HEK293 (cell line): ENCODE data around the gene NANOS3.

Experiments
- CTCF ChIA-PET: fragments of 350-600 bp; formaldehyde crosslinking; extraction: SDS; loops from one replicate; lab custom pipeline; 2021; ENCODE audit warnings: antibody characterized with exemption; lab: Yijun Ruan, JAX
- POLR2A ChIA-PET: fragments of 300-600 bp; formaldehyde crosslinking; extraction: SDS; loops from one replicate; lab custom pipeline; 2020; ENCODE audit warnings: antibody characterized with exemption, inconsistent platforms; lab: Yijun Ruan, JAX
- H3K27ac ChIP-seq: fragments of 200-500 bp; sonication (Bioruptor generic); 2 replicates; pipeline ENCODE4 v1.5.1; 2014; ENCODE audit warnings: low read depth, low read length, control low read depth, inconsistent platforms; ENCODE audit errors: extremely low read depth
- H3K36me3 ChIP-seq, 2 experiments: fragments of 200-500 bp in 1 of 2; sonication (Bioruptor generic) in 1 of 2; 1 replicate in 1 of 2; 2 replicates in 1 of 2; pipeline ENCODE4 v1.5.1; 2014 to 2017; ENCODE audit warnings: inconsistent platforms in 2 of 2, low read length in 2 of 2; ENCODE audit not compliant: control insufficient read depth in 2 of 2, insufficient read depth in 1 of 2
- H3K4me1 ChIP-seq: fragments of 200-500 bp; sonication (Bioruptor generic); 2 replicates; pipeline ENCODE4 v1.5.1; 2014; ENCODE audit warnings: mild to moderate bottlenecking, low read length, inconsistent platforms; ENCODE audit not compliant: control insufficient read depth, insufficient read depth
- H3K4me3 ChIP-seq: 2 replicates; pipeline ENCODE4 v1.5.1; 2011; ENCODE audit warnings: low read depth, mild to moderate bottlenecking, control low read depth, low read length, moderate library complexity
- H3K9me3 ChIP-seq: fragments of 200-500 bp; sonication (Bioruptor generic); 2 replicates; pipeline ENCODE4 v1.5.1; 2014; ENCODE audit warnings: low read depth, low read length, inconsistent platforms; ENCODE audit not compliant: control insufficient read depth, insufficient read depth
- CTCF ChIP-seq: fragments of 450-650 bp; formaldehyde crosslinking; IDR thresholded peaks from 2 replicates; pipeline ENCODE4 v1.5.1; 2016; ENCODE audit warnings: missing biosample characterization, missing genetic modification characterization
- IKZF3 ChIP-seq: fragments of 450-650 bp; IDR thresholded peaks from 2 replicates; pipeline ENCODE4 v1.5.0; 2018; ENCODE audit warnings: missing biosample characterization, mild to moderate bottlenecking, missing genetic modification characterization, moderate library complexity
- KLF10 ChIP-seq: fragments of 450-650 bp; IDR thresholded peaks from 2 replicates; pipeline ENCODE4 v1.5.1; 2018; ENCODE audit warnings: missing biosample characterization, mild to moderate bottlenecking, missing genetic modification characterization
- KLF8 ChIP-seq: fragments of 450-650 bp; formaldehyde crosslinking; IDR thresholded peaks from 2 replicates; pipeline ENCODE4 v1.5.1; 2016; ENCODE audit warnings: missing biosample characterization, missing genetic modification characterization
- KLF9 ChIP-seq: fragments of 450-650 bp; formaldehyde crosslinking; IDR thresholded peaks from 2 replicates; pipeline ENCODE4 v1.5.1; 2016; ENCODE audit warnings: missing biosample characterization, missing genetic modification characterization, low read depth
- PATZ1 ChIP-seq: fragments of 450-650 bp; formaldehyde crosslinking; IDR thresholded peaks from 2 replicates; pipeline ENCODE4 v1.5.1; 2016; ENCODE audit warnings: missing biosample characterization, missing genetic modification characterization
- PRDM1 ChIP-seq: fragments of 450-650 bp; formaldehyde crosslinking; IDR thresholded peaks from 2 replicates; pipeline ENCODE4; 2016; ENCODE audit warnings: missing biosample characterization, missing genetic modification characterization
- TRIM28 ChIP-seq: IDR thresholded peaks from 2 replicates; pipeline ENCODE4 v1.6.1; 2011; ENCODE audit warnings: low read length, control low read depth, borderline replicate concordance
- ZBTB1 ChIP-seq: fragments of 450-650 bp; formaldehyde crosslinking; IDR thresholded peaks from 2 replicates; pipeline ENCODE4 v1.5.1; 2016; ENCODE audit warnings: missing biosample characterization, missing genetic modification characterization
- ZBTB17 ChIP-seq: fragments of 450-650 bp; formaldehyde crosslinking; IDR thresholded peaks from 2 replicates; pipeline ENCODE4 v1.5.1; 2016; ENCODE audit warnings: missing biosample characterization, missing genetic modification characterization
- ZBTB26 ChIP-seq: fragments of 450-650 bp; formaldehyde crosslinking; optimal IDR thresholded peaks from 2 replicates; pipeline ENCODE3; 2016; ENCODE audit warnings: missing biosample characterization, mild to moderate bottlenecking, missing genetic modification characterization
- ZBTB8A ChIP-seq: fragments of 450-650 bp; formaldehyde crosslinking; IDR thresholded peaks from 2 replicates; pipeline ENCODE4 v1.5.1; 2016; ENCODE audit warnings: missing biosample characterization, missing genetic modification characterization
- ZFHX2 ChIP-seq: fragments of 450-650 bp; formaldehyde crosslinking; conservative IDR thresholded peaks from 2 replicates; pipeline ENCODE4 v1.5.1; 2016; ENCODE audit warnings: missing biosample characterization, missing genetic modification characterization
- ZIC2 ChIP-seq: fragments of 450-650 bp; formaldehyde crosslinking; IDR thresholded peaks from 2 replicates; pipeline ENCODE4 v1.5.1; 2016; ENCODE audit warnings: missing biosample characterization, missing genetic modification characterization
- ZNF138 ChIP-seq: fragments of 450-650 bp; formaldehyde crosslinking; IDR thresholded peaks from 2 replicates; pipeline ENCODE4 v1.5.1; 2016; ENCODE audit warnings: missing biosample characterization, missing genetic modification characterization, borderline replicate concordance
- ZNF184 ChIP-seq: fragments of 450-650 bp; IDR thresholded peaks from 2 replicates; pipeline ENCODE4 v1.5.1; 2018; ENCODE audit warnings: missing biosample characterization, mild to moderate bottlenecking, missing genetic modification characterization
- ZNF19 ChIP-seq: fragments of 450-650 bp; formaldehyde crosslinking; IDR thresholded peaks from 2 replicates; pipeline ENCODE4; 2016; ENCODE audit warnings: missing biosample characterization, missing genetic modification characterization, low read depth
- ZNF398 ChIP-seq: fragments of 450-650 bp; formaldehyde crosslinking; IDR thresholded peaks from 2 replicates; pipeline ENCODE4 v1.5.1; 2017; ENCODE audit warnings: missing biosample characterization, missing genetic modification characterization
- ZNF423 ChIP-seq: fragments of 450-650 bp; formaldehyde crosslinking; IDR thresholded peaks from 2 replicates; pipeline ENCODE4 v1.5.1; 2016; ENCODE audit warnings: missing biosample characterization, missing genetic modification characterization
- ZNF513 ChIP-seq: fragments of 450-650 bp; IDR thresholded peaks from 2 replicates; pipeline ENCODE4 v1.5.1; 2018; ENCODE audit warnings: missing biosample characterization, missing genetic modification characterization
- ZNF558 ChIP-seq: fragments of 450-650 bp; formaldehyde crosslinking; IDR thresholded peaks from 2 replicates; pipeline ENCODE4 v1.5.1; 2016; ENCODE audit warnings: missing biosample characterization, missing genetic modification characterization
- ZNF561 ChIP-seq: fragments of 450-650 bp; IDR thresholded peaks from 2 replicates; pipeline ENCODE4 v1.5.1; 2018; ENCODE audit warnings: missing biosample characterization, missing genetic modification characterization, borderline replicate concordance
- ZNF624 ChIP-seq: fragments of 450-650 bp; formaldehyde crosslinking; IDR thresholded peaks from 2 replicates; pipeline ENCODE4 v1.5.1; 2017; ENCODE audit warnings: missing biosample characterization, missing genetic modification characterization
- ZNF76 ChIP-seq: fragments of 450-650 bp; formaldehyde crosslinking; IDR thresholded peaks from 2 replicates; pipeline ENCODE4; 2016; ENCODE audit warnings: low read depth, missing biosample characterization, missing genetic modification characterization, borderline replicate concordance
- ZNF843 ChIP-seq: fragments of 450-650 bp; formaldehyde crosslinking; IDR thresholded peaks from 2 replicates; pipeline ENCODE4 v1.5.1; 2016; ENCODE audit warnings: missing biosample characterization, missing genetic modification characterization
- TF ChIP-seq, protein P1 (sequence below): fragments of 450-650 bp; formaldehyde crosslinking; IDR thresholded peaks from 2 replicates; pipeline ENCODE4 v1.5.1; 2016; ENCODE audit warnings: missing biosample characterization, missing genetic modification characterization

Gene NANOS3

GRCh38 chr19:13842291-13843103, 34.4 kb upstream of the NANOS3 start:
- H3K4me1 ChIP-seq: peaks cover 24% of the 10 kb centered on the region
- peak; percentile 73; the same call in 1 of the 2 replicates for TF ChIP-seq KLF10 (tag by site-specific recombination)
- TF ChIP-seq CTCF (tag by site-specific recombination): 0 out of 2 replicates have a peak, but pooled peaks have one; percentile 29
- TF ChIP-seq ZNF624 (tag by site-specific recombination): no peak
- TF ChIP-seq, protein P1, sequence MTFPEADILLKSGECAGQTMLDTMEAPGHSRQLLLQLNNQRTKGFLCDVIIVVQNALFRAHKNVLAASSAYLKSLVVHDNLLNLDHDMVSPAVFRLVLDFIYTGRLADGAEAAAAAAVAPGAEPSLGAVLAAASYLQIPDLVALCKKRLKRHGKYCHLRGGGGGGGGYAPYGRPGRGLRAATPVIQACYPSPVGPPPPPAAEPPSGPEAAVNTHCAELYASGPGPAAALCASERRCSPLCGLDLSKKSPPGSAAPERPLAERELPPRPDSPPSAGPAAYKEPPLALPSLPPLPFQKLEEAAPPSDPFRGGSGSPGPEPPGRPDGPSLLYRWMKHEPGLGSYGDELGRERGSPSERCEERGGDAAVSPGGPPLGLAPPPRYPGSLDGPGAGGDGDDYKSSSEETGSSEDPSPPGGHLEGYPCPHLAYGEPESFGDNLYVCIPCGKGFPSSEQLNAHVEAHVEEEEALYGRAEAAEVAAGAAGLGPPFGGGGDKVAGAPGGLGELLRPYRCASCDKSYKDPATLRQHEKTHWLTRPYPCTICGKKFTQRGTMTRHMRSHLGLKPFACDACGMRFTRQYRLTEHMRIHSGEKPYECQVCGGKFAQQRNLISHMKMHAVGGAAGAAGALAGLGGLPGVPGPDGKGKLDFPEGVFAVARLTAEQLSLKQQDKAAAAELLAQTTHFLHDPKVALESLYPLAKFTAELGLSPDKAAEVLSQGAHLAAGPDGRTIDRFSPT (tag by site-specific recombination): no peak
- peak; percentile 22; the same call in 1 of the 2 replicates for TF ChIP-seq ZNF398
- no peak for TF ChIP-seq ZNF843 (tag by site-specific recombination)
- TF ChIP-seq KLF8 (tag by site-specific recombination): 0 out of 2 replicates have a peak, but pooled peaks have one; percentile 49
- peak; percentile 72; the same call in 1 of the 2 replicates for TF ChIP-seq ZNF76
- no peak for TF ChIP-seq ZNF138 (tag by site-specific recombination)
- peak; percentile 81 for TF ChIP-seq PATZ1 (tag by site-specific recombination)
- TF ChIP-seq ZBTB17 (tag by site-specific recombination): no peak
- TF ChIP-seq ZNF513 (tag by site-specific recombination): 0 out of 2 replicates have a peak, but pooled peaks have one; percentile 16
- TF ChIP-seq ZNF184: 0 out of 2 replicates have a peak, but pooled peaks have one; percentile 41
- peak; percentile 49; the same call in 1 of the 2 replicates for TF ChIP-seq IKZF3
- peak; percentile 31; the same call in 1 of the 2 replicates for TF ChIP-seq ZFHX2 (tag by site-specific recombination)
- no peak for TF ChIP-seq ZNF558
- TF ChIP-seq ZBTB1: no peak
- TF ChIP-seq ZNF423 (tag by site-specific recombination): 0 out of 2 replicates have a peak, but pooled peaks have one; percentile 62
- peak; percentile 49; the same call in 1 of the 2 replicates for TF ChIP-seq ZNF561
- TF ChIP-seq TRIM28: no peak
- peak; percentile 59; the same call in 1 of the 2 replicates for TF ChIP-seq KLF9 (tag by site-specific recombination)
- TF ChIP-seq ZBTB26 (tag by site-specific recombination): peak; percentile 43
- peak; percentile 78 for TF ChIP-seq ZBTB8A (tag by site-specific recombination)
- no peak for TF ChIP-seq PRDM1 (tag by site-specific recombination)
- TF ChIP-seq ZNF19 (tag by site-specific recombination): no peak
- peak; percentile 53 for TF ChIP-seq ZIC2

More at GRCh38 chr19:13842291-13843103, 34.4 kb upstream of the NANOS3 start:
- H3K27ac ChIP-seq: peak overlapping the region; percentile 81
- POLR2A ChIA-PET: interaction anchor here (1.0 to 1.3 kb wide), 2 partner anchors 19 to 55 kb away, joined by 3 to 4 read pairs; no protein-coding TSS in a partner anchor
- H3K4me3 ChIP-seq: peak overlapping the region; percentile 78
- no peaks in the 10 kb centered on the region for H3K9me3 ChIP-seq
- H3K36me3 ChIP-seq: no peaks in the 10 kb centered on the region
- CTCF ChIA-PET: interaction anchor here (1.4 kb wide), 1 partner anchor 20 kb away, joined by 6 read pairs; no protein-coding TSS in a partner anchor
